Measurements from ENCODE around the gene NUP42.

GRCh38 chr7:23191022-23191421 is 9.2 kb downstream of the NUP42 start:
- TF ChIP-seq CTCF (IDR thresholded peaks at IDR 0.05) (no peak), POLR2A (IDR thresholded peaks at IDR 0.05) (no peak), POLR2AphosphoS5 (IDR thresholded peaks at IDR 0.05) (no peak)

All from prostate gland (tissue), 2 donors.